Measurements from ENCODE around the gene ZDHHC14.

The ZDHHC14 gene

GRCh38 chr6:157607317-157608109 is 226.5 kb downstream of the ZDHHC14 start:
- Histone ChIP-seq H3K36me3 (replicated peaks) (no peaks in the 10 kb centered on the region), H3K27me3 (ENCODE audit: low read depth) (no peaks in the 10 kb centered on the region), H3K9me3 (no peaks in the 10 kb centered on the region), H3K4me3 (no peak overlapping the region), H3K4me1 (no peaks in the 10 kb centered on the region)
- DNase-seq (ENCODE audit: low spot score in 2 of 2), result no peak
- in situ Hi-C loops (cut with MboI; ENCODE audit: low sequenced_read_pairs), result no loop called here

DNA sequence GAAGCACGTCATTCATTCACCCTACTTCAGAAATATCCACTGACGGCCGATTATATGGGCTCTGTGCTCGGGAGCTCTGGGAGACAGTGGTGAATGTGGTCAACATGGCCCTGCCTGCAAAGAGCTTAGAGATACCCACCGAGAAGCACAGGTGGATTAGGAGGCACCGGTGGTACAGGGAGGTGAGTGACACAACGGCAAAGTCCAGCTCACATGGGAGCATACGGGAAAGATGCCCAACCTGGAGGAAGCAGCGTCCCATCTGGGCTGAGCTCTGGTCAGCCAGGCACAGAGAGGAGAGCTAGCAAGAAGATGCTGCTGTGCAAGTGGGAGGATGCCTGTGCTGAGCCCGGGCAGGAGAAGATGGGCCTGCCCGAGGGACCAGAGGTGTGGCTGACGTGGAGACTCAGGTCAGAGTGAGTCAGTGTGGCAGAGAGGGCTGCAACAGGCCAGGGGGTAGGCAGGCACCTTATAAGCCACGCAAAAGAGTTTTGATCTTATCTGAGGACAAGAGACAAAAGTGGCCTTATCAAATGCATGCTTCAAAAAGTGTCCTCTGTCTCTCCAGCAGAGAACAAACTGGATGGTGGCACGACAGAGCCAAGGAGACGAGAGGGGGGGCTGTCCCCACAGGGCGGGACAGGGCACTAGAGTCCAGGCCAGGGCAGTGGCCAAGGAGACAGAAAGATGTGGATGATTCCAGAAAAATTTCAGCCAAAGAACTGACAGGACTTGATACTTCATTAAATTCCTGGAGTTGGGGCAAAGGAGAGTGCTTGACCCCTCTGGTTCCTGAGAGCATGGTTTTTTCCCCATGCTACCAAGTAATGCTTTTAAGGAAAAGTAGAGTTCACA is 227.5 kb downstream of the ZDHHC14 start:
- in situ Hi-C loops (cut with MboI; ENCODE audit: low sequenced_read_pairs), result no loop called here
- H3K36me3 ChIP-seq (replicated peaks), result no peaks in the 10 kb centered on the region
- H3K4me3 ChIP-seq, result no peak overlapping the region
- H3K9me3 ChIP-seq, result no peaks in the 10 kb centered on the region
- H3K4me1 ChIP-seq, result no peaks in the 10 kb centered on the region
- H3K27me3 ChIP-seq (ENCODE audit: low read depth), result no peaks in the 10 kb centered on the region
- DNase-seq (ENCODE audit: low spot score in 2 of 2), result no peak

GRCh38 chr6:157609117-157609516 is 228.1 kb downstream of the ZDHHC14 start:
- H3K27me3 ChIP-seq (ENCODE audit: low read depth), result no peaks in the 10 kb centered on the region
- H3K9me3 ChIP-seq, result no peaks in the 10 kb centered on the region
- H3K36me3 ChIP-seq (replicated peaks), result no peaks in the 10 kb centered on the region
- DNase-seq (ENCODE audit: low spot score in 2 of 2), result no peak
- no peaks in the 10 kb centered on the region for H3K4me1 ChIP-seq
- no peak overlapping the region for H3K4me3 ChIP-seq
- in situ Hi-C loops (cut with MboI; ENCODE audit: low sequenced_read_pairs), result no loop called here

- in situ Hi-C loops (cut with MboI; ENCODE audit: low sequenced_read_pairs), result no loop called here
- Histone ChIP-seq H3K9me3 (no peaks in the 10 kb centered on the region), H3K4me3 (no peak overlapping the region), H3K27me3 (ENCODE audit: low read depth) (no peaks in the 10 kb centered on the region), H3K4me1 (no peaks in the 10 kb centered on the region), H3K36me3 (replicated peaks) (no peaks in the 10 kb centered on the region)
- DNase-seq (ENCODE audit: low spot score in 2 of 2), result no peak
Observed at GRCh38 chr6:157609556-157609955, 228.6 kb downstream of the ZDHHC14 start.

GRCh38 chr6:157610451-157610999 is 229.5 kb downstream of the ZDHHC14 start:
- H3K36me3 ChIP-seq (replicated peaks), result no peaks in the 10 kb centered on the region
- H3K27me3 ChIP-seq (ENCODE audit: low read depth), result no peaks in the 10 kb centered on the region
- DNase-seq (ENCODE audit: low spot score in 2 of 2), result no peak
- H3K4me3 ChIP-seq, result no peak overlapping the region
- H3K4me1 ChIP-seq, result no peaks in the 10 kb centered on the region
- no peaks in the 10 kb centered on the region for H3K9me3 ChIP-seq
- in situ Hi-C loops (cut with MboI; ENCODE audit: low sequenced_read_pairs), result no loop called here

- Histone ChIP-seq H3K27me3 (ENCODE audit: low read depth) (no peaks in the 10 kb centered on the region), H3K36me3 (replicated peaks) (no peaks in the 10 kb centered on the region), H3K9me3 (no peaks in the 10 kb centered on the region), H3K4me3 (no peak overlapping the region), H3K4me1 (no peaks in the 10 kb centered on the region)
- DNase-seq (ENCODE audit: low spot score in 2 of 2), result no peak
- in situ Hi-C loops (cut with MboI; ENCODE audit: low sequenced_read_pairs), result no loop called here
Observed at GRCh38 chr6:157611406-157611805, 230.4 kb downstream of the ZDHHC14 start.

- H3K4me1 ChIP-seq, result no peaks in the 10 kb centered on the region
- no peaks in the 10 kb centered on the region for H3K36me3 ChIP-seq (replicated peaks)
- H3K9me3 ChIP-seq, result no peaks in the 10 kb centered on the region
- no peak for DNase-seq (ENCODE audit: low spot score in 2 of 2)
- no peak overlapping the region for H3K4me3 ChIP-seq
- no peaks in the 10 kb centered on the region for H3K27me3 ChIP-seq (ENCODE audit: low read depth)
- in situ Hi-C loops (cut with MboI; ENCODE audit: low sequenced_read_pairs), result no loop called here
Observed at GRCh38 chr6:157613011-157613522, 232.1 kb downstream of the ZDHHC14 start.

- Histone ChIP-seq H3K36me3 (replicated peaks) (no peaks in the 10 kb centered on the region), H3K9me3 (no peaks in the 10 kb centered on the region), H3K27me3 (ENCODE audit: low read depth) (no peaks in the 10 kb centered on the region), H3K4me3 (no peak overlapping the region), H3K4me1 (no peaks in the 10 kb centered on the region)
- DNase-seq (ENCODE audit: low spot score in 2 of 2), result no peak
- in situ Hi-C loops (cut with MboI; ENCODE audit: low sequenced_read_pairs), result no loop called here
Observed at GRCh38 chr6:157614026-157614568, 233.1 kb downstream of the ZDHHC14 start.

DNA sequence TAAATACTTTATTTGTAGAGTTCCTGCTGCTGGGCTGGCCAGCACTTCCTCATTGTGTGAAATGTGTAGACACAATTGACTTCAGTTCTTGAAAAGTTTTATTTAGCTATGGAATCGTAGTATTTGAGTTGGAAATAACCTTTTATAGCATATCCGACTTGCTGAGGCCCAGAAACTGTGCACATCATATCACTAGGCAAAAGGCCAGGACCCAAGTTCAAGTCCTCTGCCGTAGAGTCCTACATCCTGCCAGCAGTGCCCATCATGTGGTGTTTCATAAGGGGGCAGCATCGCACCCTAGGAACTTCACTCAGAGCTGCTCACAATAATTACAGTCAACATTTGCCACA is 234.4 kb downstream of the ZDHHC14 start:
- DNase-seq (ENCODE audit: low spot score in 2 of 2), result no peak
- Histone ChIP-seq H3K36me3 (replicated peaks) (no peaks in the 10 kb centered on the region), H3K4me1 (no peaks in the 10 kb centered on the region), H3K4me3 (no peak overlapping the region), H3K9me3 (no peaks in the 10 kb centered on the region), H3K27me3 (ENCODE audit: low read depth) (no peaks in the 10 kb centered on the region)
- in situ Hi-C loops (cut with MboI; ENCODE audit: low sequenced_read_pairs), result no loop called here

DNA sequence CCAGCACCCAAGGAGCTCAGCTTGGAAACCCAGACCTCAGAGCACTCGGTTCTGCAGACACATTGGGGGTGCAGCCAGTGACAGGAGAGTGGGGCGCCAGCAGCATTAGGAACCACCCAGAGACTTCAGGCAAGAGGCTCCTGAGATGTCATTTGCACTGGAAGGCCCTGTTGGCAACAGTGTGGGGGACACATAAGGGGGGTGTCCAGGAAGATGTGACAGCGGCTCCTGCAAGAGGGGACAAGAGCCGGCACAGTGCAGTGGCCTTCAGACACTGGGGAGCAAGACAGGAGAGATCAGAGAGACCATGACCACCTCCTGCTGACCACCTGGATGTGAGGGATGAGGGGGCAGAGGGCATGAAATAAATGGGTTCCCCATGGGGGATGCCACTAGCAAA is 235.0 kb downstream of the ZDHHC14 start:
- Histone ChIP-seq H3K9me3 (no peaks in the 10 kb centered on the region), H3K36me3 (replicated peaks) (no peaks in the 10 kb centered on the region), H3K4me3 (no peak overlapping the region), H3K27me3 (ENCODE audit: low read depth) (no peaks in the 10 kb centered on the region), H3K4me1 (no peaks in the 10 kb centered on the region)
- in situ Hi-C loops (cut with MboI; ENCODE audit: low sequenced_read_pairs), result no loop called here
- no peak for DNase-seq (ENCODE audit: low spot score in 2 of 2)

DNA sequence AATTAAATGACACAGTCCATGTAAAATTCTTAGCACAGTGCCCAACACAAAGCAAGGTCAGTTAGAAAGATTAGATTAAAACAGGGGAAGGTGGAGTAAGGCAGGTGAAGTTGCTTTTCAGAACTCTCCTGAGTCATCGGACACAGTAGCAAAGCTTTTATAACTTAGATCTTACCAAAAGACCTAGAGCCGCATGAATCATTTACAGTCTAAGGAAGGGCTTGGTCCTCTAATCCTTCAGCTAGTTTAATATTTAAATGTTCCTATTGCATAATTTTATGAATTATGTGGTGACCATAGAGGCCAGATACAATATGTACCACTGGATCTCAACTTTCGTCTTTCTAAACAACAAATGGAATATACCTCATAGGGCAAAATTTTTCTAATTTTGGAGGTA is 240.0 kb downstream of the ZDHHC14 start:
- no peaks in the 10 kb centered on the region for H3K27me3 ChIP-seq (ENCODE audit: low read depth)
- in situ Hi-C loops (cut with MboI; ENCODE audit: low sequenced_read_pairs), result no loop called here
- DNase-seq (ENCODE audit: low spot score in 2 of 2), result no peak
- no peak overlapping the region for H3K4me3 ChIP-seq
- H3K4me1 ChIP-seq, result no peaks in the 10 kb centered on the region
- H3K9me3 ChIP-seq, result no peaks in the 10 kb centered on the region
- no peaks in the 10 kb centered on the region for H3K36me3 ChIP-seq (replicated peaks)

DNA sequence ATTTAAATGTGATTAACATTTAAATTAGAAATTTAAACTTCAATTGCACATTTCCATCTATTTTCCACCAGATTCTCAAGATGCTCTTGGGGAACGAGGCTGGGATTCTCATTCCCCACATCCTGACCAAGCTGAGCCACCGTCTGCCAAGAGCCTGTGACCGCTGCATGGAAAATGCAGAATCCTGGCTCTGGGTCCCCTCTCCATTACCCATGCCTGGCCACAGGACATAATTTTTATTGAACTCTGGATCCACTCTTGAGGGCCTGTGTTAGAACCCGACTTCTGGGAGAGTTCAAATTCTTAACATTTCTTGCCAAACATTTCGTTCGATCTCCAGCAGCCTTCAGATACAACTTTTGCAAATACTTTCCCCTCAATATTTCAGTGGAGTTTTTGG is 240.4 kb downstream of the ZDHHC14 start:
- DNase-seq (ENCODE audit: low spot score in 2 of 2), result no peak
- no peaks in the 10 kb centered on the region for H3K27me3 ChIP-seq (ENCODE audit: low read depth)
- H3K36me3 ChIP-seq (replicated peaks), result no peaks in the 10 kb centered on the region
- in situ Hi-C loops (cut with MboI; ENCODE audit: low sequenced_read_pairs), result no loop called here
- H3K9me3 ChIP-seq, result no peaks in the 10 kb centered on the region
- no peak overlapping the region for H3K4me3 ChIP-seq
- no peaks in the 10 kb centered on the region for H3K4me1 ChIP-seq

DNA sequence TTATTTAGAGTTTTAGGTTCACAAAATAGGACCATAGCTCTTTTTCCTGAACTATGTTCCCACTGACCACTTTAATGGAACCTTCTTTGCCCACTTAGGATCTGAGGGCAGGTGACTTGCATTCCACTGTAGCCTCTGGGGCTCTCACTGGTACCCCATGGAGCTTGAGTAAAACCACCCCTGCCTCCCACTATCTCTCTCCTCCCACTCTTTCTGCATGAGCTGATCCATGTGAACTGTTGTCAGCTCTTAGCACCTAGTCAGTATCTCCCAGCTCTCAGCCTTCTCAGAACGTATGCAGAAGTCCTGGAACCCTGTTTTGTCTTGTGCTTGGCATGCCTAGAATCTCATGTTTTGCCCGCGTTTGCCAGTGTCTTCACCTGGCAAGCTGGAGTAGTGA is 241.4 kb downstream of the ZDHHC14 start:
- Histone ChIP-seq H3K9me3 (no peaks in the 10 kb centered on the region), H3K4me3 (no peak overlapping the region), H3K27me3 (ENCODE audit: low read depth) (no peaks in the 10 kb centered on the region), H3K4me1 (no peaks in the 10 kb centered on the region), H3K36me3 (replicated peaks) (no peaks in the 10 kb centered on the region)
- DNase-seq (ENCODE audit: low spot score in 2 of 2), result no peak
- in situ Hi-C loops (cut with MboI; ENCODE audit: low sequenced_read_pairs), result no loop called here

- in situ Hi-C loops (cut with MboI; ENCODE audit: low sequenced_read_pairs), result no loop called here
- Histone ChIP-seq H3K4me3 (no peak overlapping the region), H3K9me3 (no peaks in the 10 kb centered on the region), H3K4me1 (no peaks in the 10 kb centered on the region), H3K36me3 (replicated peaks) (no peaks in the 10 kb centered on the region), H3K27me3 (ENCODE audit: low read depth) (no peaks in the 10 kb centered on the region)
- DNase-seq (ENCODE audit: low spot score in 2 of 2), result no peak
Observed at GRCh38 chr6:157625111-157625510, 244.1 kb downstream of the ZDHHC14 start.

Measured in HAP-1 (cell line).